B cell (primary cell): ENCODE data around the gene MEX3A. TPM values are rescaled to one million over a fixed set of nuclear protein-coding genes. Genes with fewer than 3 reads are reported as not detected.

Experiments
- ATAC-seq: fragments of 200-7000 bp; cut with Tn5 transposase; one replicate; pipeline ENCODE4 v1.10.0; 2021; ENCODE audit warnings: low read depth, mild to moderate bottlenecking, moderate number of reproducible peaks, moderate library complexity
- CTCF ChIA-PET: fragments of 350-600 bp; sonication (Branson Sonifier 250); formaldehyde crosslinking; loops from one replicate; lab custom pipeline; 2021; ENCODE audit warnings: antibody characterized with exemption, inconsistent platforms; lab: Charles Lee
- POLR2A ChIA-PET: fragments of 350-600 bp; sonication (Branson Sonifier 250); formaldehyde crosslinking; loops from one replicate; lab custom pipeline; 2021; ENCODE audit warnings: antibody characterized with exemption; lab: Charles Lee
- DNase-seq: peaks from one replicate; pipeline ENCODE4 v3.0.0; 2013
- H2AFZ ChIP-seq: 2 replicates; pipeline ENCODE4 v1.6.1; 2012; ENCODE audit warnings: mild to moderate bottlenecking, low read depth, low read length; ENCODE audit not compliant: insufficient read depth, poor library complexity, severe bottlenecking
- H3K27ac ChIP-seq, 2 donors: 1 replicate in 1 of 2; 2 replicates in 1 of 2; pipeline ENCODE4 v1.5.1; 2012 to 2013; ENCODE audit warnings: low read length in 2 of 2, mild to moderate bottlenecking in 2 of 2, moderate library complexity in 1 of 2
- H3K27me3 ChIP-seq, 4 experiments: fragments of 200-600 bp in 1 of 4; sonication (generic) in 1 of 4; replicated peaks in 1 of 4; 1 replicate in 2 of 4; 2 replicates in 2 of 4; pipeline versions ENCODE4 v1.6.1 to v1.7.0; 2013 to 2016; ENCODE audit warnings: low read length in 3 of 4, mild to moderate bottlenecking in 2 of 4, mixed read lengths in 1 of 4, moderate library complexity in 1 of 4; ENCODE audit not compliant: insufficient read depth in 4 of 4, control insufficient read depth in 3 of 4; ENCODE audit errors: control extremely low read depth in 1 of 4
- H3K36me3 ChIP-seq, 2 experiments: replicated peaks in 1 of 2; 1 replicate in 1 of 2; 2 replicates in 1 of 2; pipeline versions ENCODE4 v1.6.1 to v1.7.1; 2013; ENCODE audit warnings: low read length in 1 of 2; ENCODE audit not compliant: insufficient read depth in 2 of 2, control insufficient read depth in 1 of 2; ENCODE audit errors: control extremely low read depth in 1 of 2, extremely low read depth in 1 of 2
- H3K4me1 ChIP-seq, 2 donors: fragments of 200-600 bp in 1 of 2; sonication (generic) in 1 of 2; 1 replicate in 1 of 2; 2 replicates in 1 of 2; pipeline versions ENCODE4 v1.5.1 to v1.6.1; 2013 to 2017; ENCODE audit warnings: low read length in 2 of 2; ENCODE audit not compliant: control insufficient read depth in 2 of 2, insufficient read depth in 2 of 2
- H3K4me2 ChIP-seq: replicated peaks from 2 replicates; pipeline ENCODE3; 2012; ENCODE audit warnings: mild to moderate bottlenecking, low read depth, low read length; ENCODE audit not compliant: poor library complexity, severe bottlenecking
- H3K4me3 ChIP-seq, 5 experiments: fragments of 200-600 bp in 1 of 5; sonication (generic) in 1 of 5; 1 replicate in 3 of 5; 2 replicates in 2 of 5; pipeline versions ENCODE4 v1.5.1 to v1.7.0; 2011 to 2016; ENCODE audit warnings: low read length in 4 of 5, mild to moderate bottlenecking in 4 of 5, low read depth in 2 of 5, control low read depth in 1 of 5, moderate library complexity in 1 of 5; ENCODE audit not compliant: insufficient read depth in 1 of 5; ENCODE audit errors: control extremely low read depth in 1 of 5, extremely low read depth in 1 of 5
- H3K79me2 ChIP-seq: fragments of 200-600 bp; sonication (generic); one replicate; pipeline ENCODE4 v1.6.0; 2016; ENCODE audit warnings: low read length; ENCODE audit not compliant: control insufficient read depth, insufficient read depth
- H3K9ac ChIP-seq: fragments of 200-600 bp; sonication (generic); 2 replicates; pipeline ENCODE4 v1.6.1; 2017; ENCODE audit warnings: mild to moderate bottlenecking, low read length, moderate library complexity
- H3K9me3 ChIP-seq, 3 donors: one replicate each; pipeline versions ENCODE4 v1.6.1 to v1.7.1; 2013; ENCODE audit warnings: low read length in 2 of 3; ENCODE audit not compliant: control insufficient read depth in 2 of 3, insufficient read depth in 1 of 3; ENCODE audit errors: control extremely low read depth in 1 of 3
- H4K20me1 ChIP-seq: 2 replicates; pipeline ENCODE4 v1.6.0; 2012; ENCODE audit warnings: mild to moderate bottlenecking, low read length; ENCODE audit not compliant: insufficient read depth, control insufficient read depth, poor library complexity, severe bottlenecking
- H3K27ac Mint-ChIP-seq: one replicate; pipeline ENCODE4 v1.8.0; 2021; ENCODE audit warnings: mixed read lengths
- H3K27me3 Mint-ChIP-seq: one replicate; pipeline ENCODE4 v1.8.0; 2021; ENCODE audit warnings: mixed read lengths
- H3K4me1 Mint-ChIP-seq: one replicate; pipeline ENCODE4 v1.8.0; 2021; ENCODE audit warnings: mixed read lengths
- H3K4me3 Mint-ChIP-seq: one replicate; pipeline ENCODE4 v1.8.0; 2021; ENCODE audit warnings: mixed read lengths
- H3K9me3 Mint-ChIP-seq: one replicate; pipeline ENCODE4 v1.8.0; 2022; ENCODE audit warnings: mixed read lengths; ENCODE audit not compliant: insufficient read depth
- CTCF ChIP-seq: fragments of 200-600 bp; IDR thresholded peaks from one replicate; pipeline ENCODE4 v1.8.0; 2022; ENCODE audit warnings: antibody characterized with exemption, mild to moderate bottlenecking
- EZH2 ChIP-seq: IDR thresholded peaks from 2 replicates; pipeline ENCODE4 v1.6.1; 2012; ENCODE audit warnings: borderline replicate concordance, low read depth, mild to moderate bottlenecking, moderate library complexity, low read length; ENCODE audit not compliant: insufficient read depth, poor library complexity, severe bottlenecking
- WGBS: methylation state at CpG from one replicate; pipeline ENCODE4 v1.1.5; 2013; ENCODE audit warnings: missing lambda C conversion rate; ENCODE audit not compliant: insufficient coverage; 5-methylcytosine and 5-hydroxymethylcytosine counted together
- intact Hi-C: fragments of 100-400 bp; cut with micrococcal nuclease; formaldehyde crosslinking; loops from one replicate; pipeline ENCODE4 v1.10.0; 2022
- polyA plus RNA-seq: library from polyadenylated mRNA; depleted of rRNA; stranded (reverse); fragments of >200 nt; gene quantifications from 2 replicates; pipeline ENCODE4 v1.2.3, GENCODE V29; 2012
- total RNA-seq, 2 donors: library from RNA; stranded (reverse); fragments of 120-200 nt in 1 of 2; gene quantifications; 1 replicate in 1 of 2; 2 replicates in 1 of 2; pipeline versions ENCODE4 v1.2.3 to v1.2.4, GENCODE V29; 2013 to 2022

MEX3A gene
- total and polyA plus RNA-seq, 2 donors (not counting 1 experiment from before 2014, with no cell fraction given) = 0.27 to 1.1 TPM

GRCh38 chr1:156025876-156026275, 56.4 kb downstream of the MEX3A start:
- H3K27me3 ChIP-seq = peaks cover 0 to 6% (median 0%) of the 10 kb centered on the region in 4 experiments
- H3K4me3 Mint-ChIP-seq = no peak overlapping the region
- H3K27ac Mint-ChIP-seq = no peak overlapping the region
- H3K9ac ChIP-seq = no peak overlapping the region
- peaks cover 3 to 4% of the 10 kb centered on the region in 2 donors for H3K4me1 ChIP-seq
- POLR2A ChIA-PET = interaction anchor here (0.7 kb wide), 1 partner anchor 187 kb away, joined by 4 read pairs; the partner anchor contains the start of gene PMF1
- peaks cover 6% of the 10 kb centered on the region for H3K27me3 Mint-ChIP-seq
- no peaks in the 10 kb centered on the region for H3K9me3 ChIP-seq
- CTCF ChIA-PET = interaction anchor here (0.6 to 0.7 kb wide), 3 partner anchors 18 to 42 kb away, joined by 4 to 5 read pairs (median 4); no protein-coding TSS in a partner anchor
- peak; percentile 43 for DNase-seq
- WGBS = 17% methylated on average over 9 of the region's 9 CpGs
- peak; percentile 43 for ATAC-seq
- H3K36me3 ChIP-seq = no peaks in the 10 kb centered on the region
- H3K4me3 ChIP-seq = no peak overlapping the region
- no peak overlapping the region for H3K4me2 ChIP-seq
- no peak overlapping the region for H3K27ac ChIP-seq
- H3K4me1 Mint-ChIP-seq = peaks cover 5% of the 10 kb centered on the region
- H3K79me2 ChIP-seq = peaks cover 9% of the 10 kb centered on the region
- H3K9me3 Mint-ChIP-seq = no peaks in the 10 kb centered on the region
- H2AFZ ChIP-seq = peak overlapping the region; percentile 44
- intact Hi-C loops = no loop called here
- no peaks in the 10 kb centered on the region for H4K20me1 ChIP-seq
- TF ChIP-seq CTCF (peak; percentile 45), EZH2 (no peak)

- Histone ChIP-seq H3K27me3 (peaks cover 0 to 6% (median 0%) of the 10 kb centered on the region in 4 experiments), H3K36me3 (peaks cover 0 to 2% of the 10 kb centered on the region in 2 experiments), H3K4me3 (no peak overlapping the region), H4K20me1 (no peaks in the 10 kb centered on the region), H3K4me1 (peaks cover 7 to 11% of the 10 kb centered on the region in 2 donors), H2AFZ (no peak overlapping the region), H3K79me2 (peaks cover 20% of the 10 kb centered on the region), H3K9ac (no peak overlapping the region), H3K27ac (no peak overlapping the region), H3K9me3 (no peaks in the 10 kb centered on the region), H3K4me2 (no peak overlapping the region)
- CTCF ChIA-PET = interaction anchor here (1.0 kb wide), 1 partner anchor 90 kb away, joined by 3 read pairs; the partner anchor contains the start of gene KHDC4
- no peak for ATAC-seq
- DNase-seq = no peak
- no peak overlapping the region for H3K27ac Mint-ChIP-seq
- peaks cover 14% of the 10 kb centered on the region for H3K4me1 Mint-ChIP-seq
- peaks cover 6% of the 10 kb centered on the region for H3K27me3 Mint-ChIP-seq
- POLR2A ChIA-PET = interaction anchor here (0.6 kb wide), 1 partner anchor 29 kb away, joined by 4 read pairs; the partner anchor contains the start of gene UBQLN4
- no peaks in the 10 kb centered on the region for H3K9me3 Mint-ChIP-seq
- intact Hi-C loops = no loop called here
- H3K4me3 Mint-ChIP-seq = no peak overlapping the region
- TF ChIP-seq CTCF (no peak), EZH2 (no peak)
- 95% methylated on average over 2 of the region's 5 CpGs for WGBS
These were observed 57.5 kb downstream of the MEX3A start for GRCh38 chr1:156024801-156025200.

Other genes starting within 250 kb of the MEX3A start
- 127 TPM in 2 replicates for gene GON4L, start 225.3 kb downstream of the MEX3A start, total RNA-seq
- gene GON4L, start 225.3 kb downstream of the MEX3A start, polyA plus RNA-seq = 54.4 and 57.7 TPM in 2 replicates
- 6.2 and 6.6 TPM in 2 replicates for gene SYT11, start 222.9 kb downstream of the MEX3A start, total RNA-seq
- 1.8 and 3.0 TPM in 2 replicates for gene SYT11, start 222.9 kb downstream of the MEX3A start, polyA plus RNA-seq
- 43.4 and 45.7 TPM in 2 replicates for gene RIT1, start 171.1 kb downstream of the MEX3A start, total RNA-seq
- gene RIT1, start 171.1 kb downstream of the MEX3A start, polyA plus RNA-seq = 14.2 and 28.6 TPM in 2 replicates
- gene KHDC4, start 148.1 kb downstream of the MEX3A start, total RNA-seq = 122 TPM in 2 replicates
- 47.3 and 51.3 TPM in 2 replicates for gene KHDC4, start 148.1 kb downstream of the MEX3A start, polyA plus RNA-seq
- 0.32 TPM in 1 of 2 replicates, not detected in the other for gene RXFP4, start 140.8 kb downstream of the MEX3A start, total RNA-seq
- 0.12 TPM in 1 of 2 replicates, not detected in the other for gene RXFP4, start 140.8 kb downstream of the MEX3A start, polyA plus RNA-seq
- gene ARHGEF2, start 103.9 kb downstream of the MEX3A start, total RNA-seq = 245 and 247 TPM in 2 replicates
- gene ARHGEF2, start 103.9 kb downstream of the MEX3A start, polyA plus RNA-seq = 241 and 269 TPM in 2 replicates
- 160 and 161 TPM in 2 replicates for gene SSR2, start 61.5 kb downstream of the MEX3A start, total RNA-seq
- gene SSR2, start 61.5 kb downstream of the MEX3A start, polyA plus RNA-seq = 359 and 386 TPM in 2 replicates
- 35.1 and 39.0 TPM in 2 replicates for gene UBQLN4, start 28.7 kb downstream of the MEX3A start, total RNA-seq
- gene UBQLN4, start 28.7 kb downstream of the MEX3A start, polyA plus RNA-seq = 20.9 and 24.1 TPM in 2 replicates
- 31.5 and 37.8 TPM in 2 replicates for gene LAMTOR2, start 27.7 kb downstream of the MEX3A start, total RNA-seq
- gene LAMTOR2, start 27.7 kb downstream of the MEX3A start, polyA plus RNA-seq = 27.9 and 55.9 TPM in 2 replicates
- gene RAB25, start 21.3 kb downstream of the MEX3A start, total RNA-seq = 0.69 and 1.1 TPM in 2 replicates
- gene RAB25, start 21.3 kb downstream of the MEX3A start, polyA plus RNA-seq = 0.81 and 2.2 TPM in 2 replicates
- gene LMNA, start 32.2 kb upstream of the MEX3A start, total RNA-seq = 28.7 and 32.3 TPM in 2 replicates
- 19.4 and 53.1 TPM in 2 replicates for gene LMNA, start 32.2 kb upstream of the MEX3A start, polyA plus RNA-seq
- gene SEMA4A, start 71.1 kb upstream of the MEX3A start, total RNA-seq = 6.4 and 9.2 TPM in 2 replicates
- 15.5 and 23.2 TPM in 2 replicates for gene SEMA4A, start 71.1 kb upstream of the MEX3A start, polyA plus RNA-seq
- gene SLC25A44, start 111.6 kb upstream of the MEX3A start, total RNA-seq = 26.6 and 27.2 TPM in 2 replicates
- 14.9 and 21.9 TPM in 2 replicates for gene SLC25A44, start 111.6 kb upstream of the MEX3A start, polyA plus RNA-seq
- 58.3 and 64.3 TPM in 2 replicates for gene PMF1, start 130.5 kb upstream of the MEX3A start, total RNA-seq
- gene PMF1, start 130.5 kb upstream of the MEX3A start, polyA plus RNA-seq = 101 and 114 TPM in 2 replicates
- 7.4 and 8.3 TPM in 2 replicates for gene BGLAP, start 159.7 kb upstream of the MEX3A start, total RNA-seq
- 1.4 and 3.1 TPM in 2 replicates for gene BGLAP, start 159.7 kb upstream of the MEX3A start, polyA plus RNA-seq
- 1.4 and 1.8 TPM in 2 replicates for gene PAQR6, start 165.6 kb upstream of the MEX3A start, total RNA-seq
- gene PAQR6, start 165.6 kb upstream of the MEX3A start, polyA plus RNA-seq = 1.3 and 1.8 TPM in 2 replicates
- gene SMG5, start 200.4 kb upstream of the MEX3A start, total RNA-seq = 74.0 and 77.0 TPM in 2 replicates
- gene SMG5, start 200.4 kb upstream of the MEX3A start, polyA plus RNA-seq = 45.8 and 53.5 TPM in 2 replicates
- gene TMEM79, start 201.9 kb upstream of the MEX3A start, total RNA-seq = 9.9 and 11.5 TPM in 2 replicates
- 16.9 and 19.1 TPM in 2 replicates for gene TMEM79, start 201.9 kb upstream of the MEX3A start, polyA plus RNA-seq
- gene GLMP, start 213.2 kb upstream of the MEX3A start, total RNA-seq = 21.2 and 21.3 TPM in 2 replicates
- gene GLMP, start 213.2 kb upstream of the MEX3A start, polyA plus RNA-seq = 4.2 and 10.2 TPM in 2 replicates
- gene VHLL, start 216.8 kb upstream of the MEX3A start, total RNA-seq = 0.49 TPM in 1 of 2 replicates, not detected in the other
- 0.36 and 0.45 TPM in 2 replicates for gene VHLL, start 216.8 kb upstream of the MEX3A start, polyA plus RNA-seq